ENCODE measurements around the gene PCSK5. TPM values are rescaled to one million over a fixed set of nuclear protein-coding genes. Genes with fewer than 3 reads are reported as not detected.

Gene PCSK5
- total RNA-seq, 1 experiment from 2014 or later = 6.9 TPM

DNA sequence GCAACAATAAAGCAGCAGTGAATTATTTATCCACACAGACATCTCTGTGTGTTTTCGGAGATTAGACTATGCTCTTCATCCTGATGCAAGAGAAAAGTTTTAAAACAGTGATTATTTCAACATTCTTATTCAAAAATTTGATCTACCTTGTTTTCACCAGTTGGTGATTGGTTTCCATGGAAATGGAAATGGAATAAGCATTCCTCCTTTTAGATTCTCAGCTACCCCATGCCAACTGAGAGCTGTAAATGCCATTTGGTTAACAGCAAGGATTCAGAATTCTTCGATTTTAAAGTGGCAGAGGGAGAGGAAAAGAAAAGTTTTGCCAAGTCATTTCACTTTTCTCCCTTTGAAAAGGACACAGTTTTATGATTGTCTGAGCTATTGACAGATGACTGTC, 154.7 kb downstream of the PCSK5 start:
- Histone ChIP-seq H3K4me1 (ENCODE audit: control insufficient read depth in 1 of 2, insufficient read depth in 2 of 2, low read length in 2 of 2) (no peaks in the 10 kb centered on the region), H3K4me2 (ENCODE audit: low read length) (no peak overlapping the region), H3K27ac (ENCODE audit: low read depth, low read length) (no peak overlapping the region), H2AFZ (ENCODE audit: low read depth, low read length, poor library complexity, severe bottlenecking) (no peak overlapping the region), H3K36me3 (ENCODE audit: control insufficient read depth in 1 of 2, insufficient read depth in 2 of 2, low read length in 2 of 2) (no peaks in the 10 kb centered on the region), H3K9ac (ENCODE audit: low read length) (no peak overlapping the region), H3K9me3 (ENCODE audit: control insufficient read depth in 1 of 2, insufficient read depth in 1 of 2, low read depth in 1 of 2, low read length in 2 of 2) (no peaks in the 10 kb centered on the region), H4K20me1 (ENCODE audit: insufficient read depth) (no peaks in the 10 kb centered on the region), H3K27me3 (ENCODE audit: insufficient read depth, low read length) (no peaks in the 10 kb centered on the region), H3K9me2 (ENCODE audit: insufficient read depth) (no peaks in the 10 kb centered on the region), H3K4me3 (replicated peaks in 1 of 2; ENCODE audit: low read depth in 1 of 2, low read length in 2 of 2) (no peak overlapping the region), H3K79me2 (ENCODE audit: insufficient read depth, low read length) (no peaks in the 10 kb centered on the region)
- no peak for TF ChIP-seq SP1 (IDR thresholded peaks at IDR 0.05; ENCODE audit: low read depth)
- TF ChIP-seq CTCF (IDR thresholded peaks at IDR 0.05 in 2 of 3, conservative IDR thresholded peaks at IDR 0.05 in 1 of 3; ENCODE audit: borderline replicate concordance in 1 of 3, insufficient read depth in 1 of 3, low read depth in 2 of 3, low read length in 2 of 3) = no peak
- TF ChIP-seq CEBPB (IDR thresholded peaks at IDR 0.05; ENCODE audit: low read depth) = no peak
- TF ChIP-seq ELF1 (IDR thresholded peaks at IDR 0.05; ENCODE audit: borderline replicate concordance, low read depth) = no peak
- TF ChIP-seq CBX3 (IDR thresholded peaks at IDR 0.05; ENCODE audit: low read depth) = no peak
- no peak for TF ChIP-seq SIN3A (IDR thresholded peaks at IDR 0.05; ENCODE audit: low read depth)
- TF ChIP-seq RAD21 (IDR thresholded peaks at IDR 0.05; ENCODE audit: low read depth) = no peak
- TF ChIP-seq, protein P1, sequence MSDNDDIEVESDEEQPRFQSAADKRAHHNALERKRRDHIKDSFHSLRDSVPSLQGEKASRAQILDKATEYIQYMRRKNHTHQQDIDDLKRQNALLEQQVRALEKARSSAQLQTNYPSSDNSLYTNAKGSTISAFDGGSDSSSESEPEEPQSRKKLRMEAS (IDR thresholded peaks at IDR 0.05) = no peak
- no peak for TF ChIP-seq FOSL1 (IDR thresholded peaks at IDR 0.05; ENCODE audit: low read depth)
- TF ChIP-seq, protein P2, sequence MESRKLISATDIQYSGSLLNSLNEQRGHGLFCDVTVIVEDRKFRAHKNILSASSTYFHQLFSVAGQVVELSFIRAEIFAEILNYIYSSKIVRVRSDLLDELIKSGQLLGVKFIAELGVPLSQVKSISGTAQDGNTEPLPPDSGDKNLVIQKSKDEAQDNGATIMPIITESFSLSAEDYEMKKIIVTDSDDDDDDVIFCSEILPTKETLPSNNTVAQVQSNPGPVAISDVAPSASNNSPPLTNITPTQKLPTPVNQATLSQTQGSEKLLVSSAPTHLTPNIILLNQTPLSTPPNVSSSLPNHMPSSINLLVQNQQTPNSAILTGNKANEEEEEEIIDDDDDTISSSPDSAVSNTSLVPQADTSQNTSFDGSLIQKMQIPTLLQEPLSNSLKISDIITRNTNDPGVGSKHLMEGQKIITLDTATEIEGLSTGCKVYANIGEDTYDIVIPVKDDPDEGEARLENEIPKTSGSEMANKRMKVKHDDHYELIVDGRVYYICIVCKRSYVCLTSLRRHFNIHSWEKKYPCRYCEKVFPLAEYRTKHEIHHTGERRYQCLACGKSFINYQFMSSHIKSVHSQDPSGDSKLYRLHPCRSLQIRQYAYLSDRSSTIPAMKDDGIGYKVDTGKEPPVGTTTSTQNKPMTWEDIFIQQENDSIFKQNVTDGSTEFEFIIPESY (IDR thresholded peaks at IDR 0.05; ENCODE audit: extremely low read depth, insufficient replicate concordance, low read length) = no peak
- no peak for TF ChIP-seq POLR2AphosphoS5 (IDR thresholded peaks at IDR 0.05; ENCODE audit: low read depth, low read length)
- no peak for TF ChIP-seq ZFX (IDR thresholded peaks at IDR 0.05)
- TF ChIP-seq EGR1 (IDR thresholded peaks at IDR 0.05; ENCODE audit: low read depth) = no peak
- BruUV-seq (replicated peaks) = no TSS peak
- RAD21 ChIA-PET (ENCODE audit: low non-redundant PET in 1 of 2, low total read pairs in 2 of 2, uncharacterized antibody in 2 of 2, unreplicated experiment in 2 of 2) = no interaction called here
- intact Hi-C loops (cut with micrococcal nuclease) = no loop called here
- POLR2A ChIA-PET = no interaction called here
- ATAC-seq (no peak), DNase-seq (ENCODE audit: low read depth, low spot score) (no peak)
- CTCF ChIA-PET = no interaction called here
